ENCODE results near the gene GTF2H4. TPM values are rescaled to one million over a fixed set of nuclear protein-coding genes. Genes with fewer than 3 reads are reported as not detected.

Gene GTF2H4
- total RNA-seq, 2 donors from 2014 or later, result 0.66 to 27.2 TPM

- 87 to 89% methylated on average over 4 to 8 of the region's 8 CpGs for WGBS, 2 donors
- TF ChIP-seq POLR2A (IDR thresholded peaks at IDR 0.05) (no peak), CTCF (IDR thresholded peaks at IDR 0.05) (no peak)
- no peaks in the 10 kb centered on the region for H3K27me3 ChIP-seq
- ATAC-seq (no peak), DNase-seq (no peak)
- intact Hi-C loops (cut with DNase I), result no loop called here
- peaks cover 35 to 42% of the 10 kb centered on the region in 2 donors for H3K36me3 ChIP-seq (replicated peaks in 1 of 2; ENCODE audit: insufficient read depth in 1 of 2, low read depth in 2 of 2)
- no peaks in the 10 kb centered on the region for H3K9me3 ChIP-seq
- no peak overlapping the region for H3K4me3 ChIP-seq
- peaks cover 1% of the 10 kb centered on the region for H3K4me1 ChIP-seq
- H3K27ac ChIP-seq, result no peak overlapping the region
Measured at GRCh38 chr6:30893666-30894065, 14.3 kb upstream of the GTF2H4 start.

GRCh38 chr6:30894381-30894780 lies 13.6 kb upstream of the GTF2H4 start:
- H3K27ac ChIP-seq, result no peak overlapping the region
- H3K27me3 ChIP-seq, result no peaks in the 10 kb centered on the region
- WGBS, 2 donors, result 82 to 93% methylated on average over 12 of the region's 12 CpGs
- TF ChIP-seq CTCF (IDR thresholded peaks at IDR 0.05), result no peak
- TF ChIP-seq POLR2A (IDR thresholded peaks at IDR 0.05), result no peak
- DNase-seq, result no peak
- H3K4me1 ChIP-seq, result no peaks in the 10 kb centered on the region
- peaks cover 37 to 42% of the 10 kb centered on the region in 2 donors for H3K36me3 ChIP-seq (replicated peaks in 1 of 2; ENCODE audit: insufficient read depth in 1 of 2, low read depth in 2 of 2)
- intact Hi-C loops (cut with DNase I), result no loop called here
- H3K4me3 ChIP-seq, result no peak overlapping the region
- no peak for ATAC-seq
- H3K9me3 ChIP-seq, result no peaks in the 10 kb centered on the region

- no peak for DNase-seq
- TF ChIP-seq POLR2A (IDR thresholded peaks at IDR 0.05) (no peak), CTCF (IDR thresholded peaks at IDR 0.05) (no peak)
- WGBS, 2 donors, result 88 to 89% methylated on average over 3 of the region's 3 CpGs
- Histone ChIP-seq H3K4me3 (no peak overlapping the region), H3K27ac (no peak overlapping the region), H3K36me3 (replicated peaks in 1 of 2; ENCODE audit: insufficient read depth in 1 of 2, low read depth in 2 of 2) (peaks cover 32 to 38% of the 10 kb centered on the region in 2 donors), H3K27me3 (no peaks in the 10 kb centered on the region), H3K9me3 (no peaks in the 10 kb centered on the region), H3K4me1 (no peaks in the 10 kb centered on the region)
- intact Hi-C loops (cut with DNase I), result no loop called here
- no peak for ATAC-seq
Measured at GRCh38 chr6:30894935-30895334, 13.1 kb upstream of the GTF2H4 start.

GRCh38 chr6:30895343-30895742 lies 12.7 kb upstream of the GTF2H4 start:
- Histone ChIP-seq H3K36me3 (replicated peaks in 1 of 2; ENCODE audit: insufficient read depth in 1 of 2, low read depth in 2 of 2) (peaks cover 28 to 36% of the 10 kb centered on the region in 2 donors), H3K27ac (no peak overlapping the region), H3K4me3 (no peak overlapping the region), H3K9me3 (no peaks in the 10 kb centered on the region), H3K27me3 (no peaks in the 10 kb centered on the region), H3K4me1 (no peaks in the 10 kb centered on the region)
- TF ChIP-seq POLR2A (IDR thresholded peaks at IDR 0.05) (no peak), CTCF (IDR thresholded peaks at IDR 0.05) (no peak)
- ATAC-seq (no peak), DNase-seq (no peak)
- intact Hi-C loops (cut with DNase I), result no loop called here
- WGBS, 2 donors, result 79 to 86% methylated on average over 10 of the region's 10 CpGs

- H3K4me3 ChIP-seq, result no peak overlapping the region
- ATAC-seq, result no peak
- peaks cover 24 to 36% of the 10 kb centered on the region in 2 donors for H3K36me3 ChIP-seq (replicated peaks in 1 of 2; ENCODE audit: insufficient read depth in 1 of 2, low read depth in 2 of 2)
- no peaks in the 10 kb centered on the region for H3K27me3 ChIP-seq
- WGBS, 2 donors, result 87 to 94% methylated on average over 3 to 13 of the region's 13 CpGs
- no peaks in the 10 kb centered on the region for H3K9me3 ChIP-seq
- no peak for TF ChIP-seq CTCF (IDR thresholded peaks at IDR 0.05)
- TF ChIP-seq POLR2A (IDR thresholded peaks at IDR 0.05), result no peak
- H3K4me1 ChIP-seq, result no peaks in the 10 kb centered on the region
- DNase-seq, result no peak
- H3K27ac ChIP-seq, result no peak overlapping the region
- intact Hi-C loops (cut with DNase I), result no loop called here
Measured at GRCh38 chr6:30896541-30896940, 11.5 kb upstream of the GTF2H4 start.
